ENCODE measurements around the gene EIPR1. TPM values are rescaled to one million over a fixed set of nuclear protein-coding genes. Genes with fewer than 3 reads are reported as not detected.
A peak's percentile ranks its signal among the peaks of the same experiment; 100 is the strongest.

Gene EIPR1
- total and polyA plus RNA-seq, 10 of the 15 experiments (the other 5 are each of a cell fraction or from before 2014, with no cell fraction given): 23.6 to 61.2 (median 42.2) TPM

DNA sequence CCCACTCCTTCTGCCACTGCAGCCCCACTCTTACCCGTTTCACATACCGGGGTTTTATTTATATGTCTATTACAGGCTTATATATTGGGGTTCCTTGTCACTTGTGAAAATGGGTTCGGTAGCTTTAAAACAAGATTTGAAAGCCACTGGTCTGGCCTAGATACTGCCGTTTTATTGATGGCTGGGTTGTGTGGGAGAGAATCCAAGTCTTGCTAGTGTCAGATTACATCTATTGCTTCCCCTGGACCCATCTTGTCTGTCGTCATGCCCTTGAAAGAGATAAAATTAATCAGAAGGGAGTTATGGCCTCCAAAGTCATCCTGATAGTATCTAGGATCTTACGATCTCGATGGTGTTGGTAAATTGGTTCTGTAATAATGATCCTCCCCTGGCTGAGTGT lies 79.4 kb downstream of the EIPR1 start (continued):
- TF ChIP-seq SP1 (IDR thresholded peaks at IDR 0.05; ENCODE audit: low read depth, low read length): no peak
- TF ChIP-seq, protein P1, sequence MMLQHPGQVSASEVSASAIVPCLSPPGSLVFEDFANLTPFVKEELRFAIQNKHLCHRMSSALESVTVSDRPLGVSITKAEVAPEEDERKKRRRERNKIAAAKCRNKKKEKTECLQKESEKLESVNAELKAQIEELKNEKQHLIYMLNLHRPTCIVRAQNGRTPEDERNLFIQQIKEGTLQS (IDR thresholded peaks at IDR 0.05; ENCODE audit: borderline replicate concordance, extremely low read depth, low read depth, low read length): no peak
- TF ChIP-seq MYC (IDR thresholded peaks at IDR 0.05; ENCODE audit: insufficient read depth, insufficient read length, insufficient replicate concordance, low read length, severe bottlenecking): no peak
- no peak for TF ChIP-seq RUNX3 (IDR thresholded peaks at IDR 0.05; ENCODE audit: low read length)
- TF ChIP-seq TCF7 (IDR thresholded peaks at IDR 0.05; ENCODE audit: borderline replicate concordance): no peak

DNA sequence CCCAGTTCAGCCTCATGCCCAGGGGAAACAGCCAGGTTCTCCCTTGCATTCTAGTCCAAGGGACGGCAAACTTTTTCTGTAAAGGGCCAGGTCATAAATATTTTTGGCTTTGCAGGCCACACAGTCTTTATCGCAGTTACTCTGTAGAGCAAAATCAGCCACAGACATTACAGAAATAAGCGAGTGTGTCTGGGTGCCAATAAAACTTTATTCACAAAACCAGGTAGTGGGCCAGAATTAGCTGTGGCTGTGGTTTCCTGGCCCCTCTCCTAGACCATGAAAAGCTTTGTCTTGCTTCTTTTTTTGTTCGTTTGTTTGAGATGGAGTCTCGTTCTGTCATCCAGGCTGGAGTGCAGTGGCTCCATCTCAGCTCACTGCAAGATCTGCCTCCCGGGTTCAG lies 80.1 kb downstream of the EIPR1 start:
- TF ChIP-seq BRCA1 (IDR thresholded peaks at IDR 0.05; ENCODE audit: low read depth, low read length) (no peak), SIN3A (IDR thresholded peaks at IDR 0.05; ENCODE audit: low read depth, low read length) (no peak), SMAD5 (IDR thresholded peaks at IDR 0.05; ENCODE audit: low read depth) (no peak)
- TF ChIP-seq, protein P2, sequence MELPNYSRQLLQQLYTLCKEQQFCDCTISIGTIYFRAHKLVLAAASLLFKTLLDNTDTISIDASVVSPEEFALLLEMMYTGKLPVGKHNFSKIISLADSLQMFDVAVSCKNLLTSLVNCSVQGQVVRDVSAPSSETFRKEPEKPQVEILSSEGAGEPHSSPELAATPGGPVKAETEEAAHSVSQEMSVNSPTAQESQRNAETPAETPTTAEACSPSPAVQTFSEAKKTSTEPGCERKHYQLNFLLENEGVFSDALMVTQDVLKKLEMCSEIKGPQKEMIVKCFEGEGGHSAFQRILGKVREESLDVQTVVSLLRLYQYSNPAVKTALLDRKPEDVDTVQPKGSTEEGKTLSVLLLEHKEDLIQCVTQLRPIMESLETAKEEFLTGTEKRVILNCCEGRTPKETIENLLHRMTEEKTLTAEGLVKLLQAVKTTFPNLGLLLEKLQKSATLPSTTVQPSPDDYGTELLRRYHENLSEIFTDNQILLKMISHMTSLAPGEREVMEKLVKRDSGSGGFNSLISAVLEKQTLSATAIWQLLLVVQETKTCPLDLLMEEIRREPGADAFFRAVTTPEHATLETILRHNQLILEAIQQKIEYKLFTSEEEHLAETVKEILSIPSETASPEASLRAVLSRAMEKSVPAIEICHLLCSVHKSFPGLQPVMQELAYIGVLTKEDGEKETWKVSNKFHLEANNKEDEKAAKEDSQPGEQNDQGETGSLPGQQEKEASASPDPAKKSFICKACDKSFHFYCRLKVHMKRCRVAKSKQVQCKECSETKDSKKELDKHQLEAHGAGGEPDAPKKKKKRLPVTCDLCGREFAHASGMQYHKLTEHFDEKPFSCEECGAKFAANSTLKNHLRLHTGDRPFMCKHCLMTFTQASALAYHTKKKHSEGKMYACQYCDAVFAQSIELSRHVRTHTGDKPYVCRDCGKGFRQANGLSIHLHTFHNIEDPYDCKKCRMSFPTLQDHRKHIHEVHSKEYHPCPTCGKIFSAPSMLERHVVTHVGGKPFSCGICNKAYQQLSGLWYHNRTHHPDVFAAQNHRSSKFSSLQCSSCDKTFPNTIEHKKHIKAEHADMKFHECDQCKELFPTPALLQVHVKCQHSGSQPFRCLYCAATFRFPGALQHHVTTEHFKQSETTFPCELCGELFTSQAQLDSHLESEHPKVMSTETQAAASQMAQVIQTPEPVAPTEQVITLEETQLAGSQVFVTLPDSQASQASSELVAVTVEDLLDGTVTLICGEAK (IDR thresholded peaks at IDR 0.05; ENCODE audit: borderline replicate concordance): peak; percentile 72
- ChIA-PET POLR2A (no interaction called here), SMC1A (ENCODE audit: uncharacterized antibody, unreplicated experiment) (interaction anchor here (1.0 kb wide), 1 partner anchor 45 kb away, joined by 3 read pairs; no protein-coding TSS in a partner anchor), CTCF (no interaction called here), RAD21 (ENCODE audit: unreplicated experiment) (no interaction called here)
- in situ Hi-C loops (cut with MboI) (no loop called here), intact Hi-C loops (cut with micrococcal nuclease; ENCODE audit: unreplicated experiment) (no loop called here)
- Histone ChIP-seq H3K4me2 (ENCODE audit: control insufficient read depth, insufficient read depth) (no peak overlapping the region), H3K9ac (ENCODE audit: control insufficient read depth, insufficient read depth, low read length) (no peak overlapping the region), H3K4me1 (ENCODE audit: control insufficient read depth, insufficient read depth, low read length) (no peaks in the 10 kb centered on the region), H3K27me3 (replicated peaks in 1 of 2; ENCODE audit: control insufficient read depth in 2 of 2, insufficient read depth in 2 of 2, low read length in 1 of 2) (no peaks in the 10 kb centered on the region), H3K36me3 (ENCODE audit: control insufficient read depth in 2 of 2, insufficient read depth in 2 of 2, low read length in 1 of 2) (peaks cover 2 to 8% of the 10 kb centered on the region in 2 experiments; a peak in 3 of 4 replicates), H3K4me3 (no peak overlapping the region), H2AFZ (ENCODE audit: control insufficient read depth, low read depth, low read length) (no peak overlapping the region), H3K9me3 (replicated peaks; ENCODE audit: control insufficient read depth, insufficient read depth, low read length) (no peaks in the 10 kb centered on the region), H3K27ac (ENCODE audit: control insufficient read depth, insufficient read depth) (no peak overlapping the region), H4K20me1 (ENCODE audit: control insufficient read depth, insufficient read depth) (no peaks in the 10 kb centered on the region), H3K79me2 (ENCODE audit: control insufficient read depth, insufficient read depth, low read length) (no peaks in the 10 kb centered on the region; the same call in 1 of the 2 replicates)
- BruUV-seq (replicated peaks): no TSS peak
- no peak for FAIRE-seq
- WGBS (ENCODE audit: insufficient coverage, insufficient replicate concordance, low lambda C conversion rate, missing lambda C conversion rate): 67% methylated on average over 6 of the region's 6 CpGs
- ATAC-seq: no peak
- no peak for DNase-seq (ENCODE audit: low read depth, low spot score)
